HG03175 (cell line): Measurements from ENCODE around the gene TCEA2.

Experiments
- ATAC-seq: cut with Tn5 transposase; IDR thresholded peaks from one replicate; pipeline ENCODE4 v1.9.1; 2021; ENCODE audit warnings: mild to moderate bottlenecking, moderate library complexity; ENCODE audit not compliant: unreplicated experiment

The TCEA2 gene

DNA sequence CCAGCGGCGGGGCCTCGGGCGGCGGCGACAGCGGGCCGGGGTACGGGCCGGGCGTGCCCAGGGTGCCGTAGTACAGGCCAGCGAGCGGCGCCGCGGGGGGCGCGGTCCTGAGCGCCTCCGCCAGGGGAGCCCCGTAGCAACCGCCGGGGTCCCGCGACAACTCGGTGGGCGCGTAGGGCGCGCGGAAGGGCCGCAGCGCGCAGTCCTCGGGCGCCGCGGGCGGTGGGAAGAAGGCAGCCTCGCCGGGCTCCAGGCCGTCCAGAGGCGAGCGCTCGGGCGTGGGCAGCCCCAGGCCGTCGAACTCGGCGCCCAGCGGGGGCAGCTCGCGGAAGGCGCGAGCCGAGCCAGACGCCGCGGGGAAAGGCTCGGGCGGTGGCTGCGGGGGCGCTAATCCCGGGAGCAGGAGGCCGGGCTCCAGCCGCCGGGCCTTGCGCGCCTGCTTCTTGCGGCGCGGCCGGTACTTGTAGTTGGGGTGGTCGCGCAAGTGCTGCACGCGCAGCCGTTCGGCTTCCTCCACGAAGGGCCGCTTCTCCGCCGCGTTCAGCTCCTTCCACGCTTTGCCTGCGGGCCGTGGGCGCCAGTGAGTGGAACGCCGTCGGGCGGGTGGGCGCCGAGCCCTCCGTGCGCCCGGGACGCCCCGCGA is 14.5 kb upstream of the TCEA2 start:
- no peak for ATAC-seq

- ATAC-seq: no peak
These were observed 13.7 kb upstream of the TCEA2 start, which contains the start of gene SOX18 for GRCh38 chr20:64049060-64049877. Gene SOX18, minus strand, starts transcription at chr20:64049639. Its CDS starts 123 bp downstream, at chr20:64049516.

DNA sequence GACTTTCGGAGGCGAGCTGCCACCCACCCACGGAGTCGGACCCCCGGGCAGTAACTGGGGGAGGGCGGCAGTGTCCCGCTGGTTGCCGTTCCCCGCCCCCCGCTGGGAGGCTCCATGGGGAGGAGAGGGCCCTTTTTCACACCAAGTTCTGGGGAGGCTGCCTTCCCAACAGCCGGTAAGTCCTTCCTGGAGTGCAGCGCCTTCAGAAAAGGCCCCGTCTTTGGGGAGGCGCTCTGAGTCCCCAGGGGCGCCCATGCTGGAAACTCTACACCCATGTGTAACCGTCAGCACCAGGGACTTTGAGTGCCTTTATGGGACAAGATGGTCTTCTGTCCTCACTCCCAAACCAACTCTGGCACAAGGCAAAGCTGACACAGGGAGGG is 13.1 kb upstream of the TCEA2 start:
- ATAC-seq: no peak

GRCh38 chr20:64050261-64051032 is 12.6 kb upstream of the TCEA2 start:
- ATAC-seq: no peak

DNA sequence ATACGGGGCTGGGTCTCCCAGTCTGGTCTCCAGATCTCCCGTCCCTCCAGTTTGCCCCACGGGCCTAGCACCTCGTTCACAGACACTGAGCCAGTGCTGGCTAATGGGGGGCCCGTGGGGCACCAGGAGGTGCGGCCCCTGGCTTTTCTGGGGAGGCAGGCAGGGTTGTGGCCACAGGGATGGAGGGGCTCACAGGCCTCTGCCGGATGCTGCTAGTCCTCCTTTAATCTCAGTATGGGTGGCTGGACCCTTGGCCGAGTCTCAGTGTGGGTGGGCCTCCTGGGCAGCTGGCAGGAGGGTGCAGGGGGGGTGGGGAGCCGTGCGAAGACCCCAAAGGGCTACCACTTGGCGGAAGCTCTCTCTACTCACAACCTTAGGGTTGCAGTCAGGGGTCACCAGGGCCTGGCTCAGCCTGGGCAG is 12.0 kb upstream of the TCEA2 start:
- no peak for ATAC-seq

GRCh38 chr20:64051561-64052325 is 11.3 kb upstream of the TCEA2 start:
- no peak for ATAC-seq

DNA sequence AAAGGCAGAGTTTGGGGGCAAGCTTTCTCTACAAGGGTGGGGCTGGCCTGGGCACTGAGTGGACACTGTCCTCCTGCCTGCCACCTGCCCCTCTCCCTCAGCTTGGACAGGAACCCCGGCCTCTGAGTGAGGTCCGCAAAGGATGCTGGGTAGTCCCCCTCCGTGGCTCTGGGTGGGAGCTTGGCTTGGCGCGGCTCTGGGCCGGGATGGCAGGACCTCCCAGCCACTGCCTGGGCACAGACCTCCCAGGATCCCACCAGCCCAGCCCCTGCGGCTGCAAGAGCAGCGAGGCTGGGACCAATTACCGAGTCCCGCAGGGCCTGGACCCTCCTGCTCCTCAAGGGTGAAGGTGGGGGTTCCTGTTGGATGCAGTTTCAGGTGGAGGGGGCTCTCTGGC is 10.7 kb upstream of the TCEA2 start:
- ATAC-seq: no peak

- no peak for ATAC-seq
These were observed 9.8 kb upstream of the TCEA2 start for GRCh38 chr20:64052987-64053840.

GRCh38 chr20:64053841-64054661 is 8.9 kb upstream of the TCEA2 start:
- no peak for ATAC-seq

GRCh38 chr20:64055396-64055892 is 7.6 kb upstream of the TCEA2 start:
- ATAC-seq: no peak

GRCh38 chr20:64055893-64056638 is 6.9 kb upstream of the TCEA2 start:
- no peak for ATAC-seq

DNA sequence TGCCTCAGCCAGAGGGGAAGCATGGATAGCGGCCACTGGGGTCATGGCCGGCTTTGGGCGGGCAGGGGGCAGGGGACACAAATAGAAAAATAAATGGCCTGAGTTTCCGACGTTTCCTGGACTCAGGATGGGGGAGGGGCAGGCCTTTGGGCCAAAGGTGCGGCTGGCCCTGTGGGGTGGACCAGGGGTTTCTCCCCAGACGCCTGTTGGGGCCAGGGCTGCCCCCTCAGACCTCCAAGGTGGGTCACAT is 6.4 kb upstream of the TCEA2 start:
- no peak for ATAC-seq

DNA sequence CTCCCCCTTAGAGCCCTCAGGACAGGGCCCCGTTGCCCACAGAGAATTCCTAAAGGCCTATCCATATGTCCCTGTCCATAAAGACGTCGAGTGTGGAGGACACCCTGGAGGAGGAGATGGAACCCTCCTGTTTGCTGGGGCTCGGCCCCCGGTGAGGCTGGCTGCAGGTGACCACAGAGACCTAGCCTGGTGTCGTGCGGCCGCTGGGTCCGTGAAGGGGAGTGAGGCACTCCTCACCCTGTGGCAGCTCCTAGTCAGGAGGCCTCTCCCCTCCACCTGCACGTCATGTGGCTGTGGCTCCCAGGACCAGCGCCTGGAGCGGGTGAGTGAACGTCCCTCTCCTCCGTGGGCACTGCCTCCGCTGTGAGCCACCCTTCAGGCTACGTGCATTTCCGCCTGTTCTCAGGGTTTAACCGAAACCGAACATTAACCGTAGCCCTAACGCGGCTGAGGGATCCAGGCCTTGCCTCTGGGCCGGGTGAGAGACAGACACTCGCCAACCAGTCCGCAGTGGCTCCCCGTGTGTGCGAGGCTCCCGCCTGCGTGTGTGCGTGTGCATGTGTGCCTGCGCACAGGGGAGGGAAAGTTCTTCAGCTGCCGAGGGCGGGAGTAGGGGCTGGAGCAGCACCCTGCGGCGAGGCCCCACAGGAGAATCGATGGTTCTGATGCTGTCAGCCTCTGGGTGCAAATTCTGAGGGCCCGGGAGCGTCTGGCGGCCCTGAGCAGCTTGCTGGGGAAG is 5.9 kb upstream of the TCEA2 start:
- no peak for ATAC-seq

GRCh38 chr20:64057628-64058498 is 5.1 kb upstream of the TCEA2 start:
- ATAC-seq: peak; percentile 49

- no peak for ATAC-seq
These were observed 4.5 kb upstream of the TCEA2 start for GRCh38 chr20:64058536-64058935.

GRCh38 chr20:64062276-64062595 is 762 bp upstream of the TCEA2 start:
- ATAC-seq: no peak
